Activated effector memory CD4-positive, alpha-beta T cell treated with anti-CD3 and anti-CD28 coated beads, Interleukin-2, amount 50 U/mL, for 16 hours (primary cell): ENCODE measurements around the gene CSHL1.
"Not testable (repeated sequence)": the region's sequence is repeated elsewhere in the genome, so short reads cannot be mapped to it uniquely, and the experiment has no call there.

Experiments used
- DNase-seq: peaks from one replicate; pipeline ENCODE4 v3.0.0-alpha.2; 2020

The CSHL1 gene

GRCh38 chr17:63917646-63918045, 6.6 kb upstream of the CSHL1 start:
- peak; percentile 44 for DNase-seq

GRCh38 chr17:63917206-63917605, 6.1 kb upstream of the CSHL1 start:
- DNase-seq: peak; percentile 10

- DNase-seq: peak; percentile 12
Measured at GRCh38 chr17:63916566-63917185, 5.6 kb upstream of the CSHL1 start.

DNA sequence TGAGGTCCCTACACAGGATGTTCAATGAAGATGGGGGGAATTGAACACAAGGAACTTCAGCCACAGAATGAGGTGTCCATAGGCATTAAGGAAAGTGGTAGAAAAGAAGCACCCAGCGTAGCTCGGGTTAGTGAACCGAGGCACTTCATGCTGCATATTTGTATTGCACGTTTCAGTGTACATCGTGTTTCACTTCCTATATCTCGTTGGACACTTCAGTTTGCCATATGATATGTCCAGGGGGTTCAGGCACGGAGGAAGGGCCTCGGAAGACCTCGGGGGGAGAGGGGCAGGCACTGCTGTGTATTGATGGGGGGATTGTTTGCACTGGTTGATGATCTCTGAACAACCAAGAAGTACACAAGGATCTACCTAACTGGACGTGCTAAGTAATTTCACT, 4.7 kb upstream of the CSHL1 start:
- DNase-seq: peak; percentile 30

DNA sequence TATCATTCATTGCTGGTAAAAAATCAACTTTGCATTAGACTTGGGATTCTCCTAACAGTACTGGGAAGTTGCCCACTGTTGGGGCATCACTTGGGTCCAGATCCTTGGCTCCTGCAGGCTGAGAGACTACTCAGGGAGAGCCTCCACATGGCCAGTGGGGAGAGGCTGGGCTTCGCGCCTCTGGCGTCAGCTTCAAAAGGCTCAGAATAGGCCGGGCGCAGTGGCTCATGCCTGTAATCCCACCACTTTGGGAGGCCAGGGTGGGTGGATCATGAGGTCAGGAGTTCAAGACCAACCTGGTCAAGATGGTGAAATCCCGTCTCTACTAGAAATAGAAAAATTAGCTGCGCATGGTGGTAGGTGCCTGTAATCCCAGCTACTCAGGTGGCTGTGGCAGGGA, 3.4 kb upstream of the CSHL1 start:
- peak; percentile 14 for DNase-seq

GRCh38 chr17:63911657-63912100, 621 bp upstream of the CSHL1 start:
- peak; percentile 85 for DNase-seq

- peak; percentile 51 for DNase-seq
Measured at GRCh38 chr17:63910096-63910495, 962 bp downstream of the CSHL1 start.

GRCh38 chr17:63909586-63909985, 1.5 kb downstream of the CSHL1 start:
- peak; percentile 36 for DNase-seq

DNA sequence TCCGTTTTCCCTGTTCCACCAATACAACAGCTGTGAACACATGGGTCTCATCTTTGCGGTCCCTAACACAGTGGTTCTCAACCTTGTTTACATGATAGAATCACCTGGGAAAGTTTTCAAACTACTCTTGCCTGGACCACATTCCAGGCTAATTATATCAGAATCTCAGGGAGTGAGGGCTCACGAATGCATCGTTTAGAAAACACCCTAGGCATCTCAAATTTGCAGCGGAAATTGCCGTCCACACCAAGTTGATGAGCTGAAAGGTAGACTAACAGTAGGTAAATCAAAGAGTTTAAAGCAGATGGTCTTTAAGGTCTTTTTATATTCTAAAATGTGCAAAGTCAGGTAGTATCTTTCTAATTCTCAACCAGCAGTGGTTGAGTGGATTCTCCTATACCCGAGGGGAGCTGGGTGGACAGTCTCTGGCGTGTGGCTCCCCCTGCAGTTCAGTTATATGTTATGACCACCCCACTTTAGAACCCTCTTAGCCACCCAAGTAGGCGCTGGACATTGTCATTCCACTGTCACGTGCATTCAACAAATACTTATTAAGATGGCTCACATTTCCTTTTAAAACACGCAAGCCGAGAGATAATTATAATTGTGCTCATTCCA, 3.8 kb downstream of the CSHL1 start:
- peak; percentile 64 for DNase-seq

DNA sequence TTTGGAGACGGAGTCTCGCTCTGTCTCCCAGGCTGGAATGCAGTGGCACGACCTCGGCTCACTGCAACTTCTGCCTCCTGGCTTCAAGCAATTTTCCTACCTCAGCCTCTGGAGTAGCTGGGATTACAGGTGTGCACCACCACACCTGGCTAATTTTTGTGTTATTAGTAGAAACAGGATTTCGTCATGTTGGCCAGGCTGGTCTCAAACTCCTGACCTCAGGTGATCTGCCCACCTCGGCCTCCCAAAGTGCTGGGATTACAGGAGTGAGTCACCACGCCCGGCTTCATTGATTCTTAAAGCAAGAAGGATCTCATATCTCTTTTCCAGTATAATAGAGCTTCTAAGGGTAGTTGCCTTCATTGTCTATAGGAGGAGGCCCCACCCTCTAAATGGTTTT, 6.3 kb downstream of the CSHL1 start:
- DNase-seq: not testable (repeated sequence)

GRCh38 chr17:63903787-63904201, 7.3 kb downstream of the CSHL1 start:
- DNase-seq: not testable (repeated sequence)

GRCh38 chr17:63901971-63902370, 9.1 kb downstream of the CSHL1 start:
- peak; percentile 13 for DNase-seq

GRCh38 chr17:63898899-63899798, 11.9 kb downstream of the CSHL1 start:
- DNase-seq: peak; percentile 72

- DNase-seq: peak; percentile 55
Measured at GRCh38 chr17:63896524-63897354, 14.3 kb downstream of the CSHL1 start, which contains the start of gene CSH1. Gene CSH1 (minus strand): TSS chr17:63896574. CDS start chr17:63896511, 63 bp downstream.

GRCh38 chr17:63894821-63895220, 16.2 kb downstream of the CSHL1 start:
- DNase-seq: peak; percentile 13

GRCh38 chr17:63894021-63894420, 17.0 kb downstream of the CSHL1 start:
- not testable (repeated sequence) for DNase-seq

- peak; percentile 12 for DNase-seq
Measured at GRCh38 chr17:63892316-63893037, 18.6 kb downstream of the CSHL1 start.

DNA sequence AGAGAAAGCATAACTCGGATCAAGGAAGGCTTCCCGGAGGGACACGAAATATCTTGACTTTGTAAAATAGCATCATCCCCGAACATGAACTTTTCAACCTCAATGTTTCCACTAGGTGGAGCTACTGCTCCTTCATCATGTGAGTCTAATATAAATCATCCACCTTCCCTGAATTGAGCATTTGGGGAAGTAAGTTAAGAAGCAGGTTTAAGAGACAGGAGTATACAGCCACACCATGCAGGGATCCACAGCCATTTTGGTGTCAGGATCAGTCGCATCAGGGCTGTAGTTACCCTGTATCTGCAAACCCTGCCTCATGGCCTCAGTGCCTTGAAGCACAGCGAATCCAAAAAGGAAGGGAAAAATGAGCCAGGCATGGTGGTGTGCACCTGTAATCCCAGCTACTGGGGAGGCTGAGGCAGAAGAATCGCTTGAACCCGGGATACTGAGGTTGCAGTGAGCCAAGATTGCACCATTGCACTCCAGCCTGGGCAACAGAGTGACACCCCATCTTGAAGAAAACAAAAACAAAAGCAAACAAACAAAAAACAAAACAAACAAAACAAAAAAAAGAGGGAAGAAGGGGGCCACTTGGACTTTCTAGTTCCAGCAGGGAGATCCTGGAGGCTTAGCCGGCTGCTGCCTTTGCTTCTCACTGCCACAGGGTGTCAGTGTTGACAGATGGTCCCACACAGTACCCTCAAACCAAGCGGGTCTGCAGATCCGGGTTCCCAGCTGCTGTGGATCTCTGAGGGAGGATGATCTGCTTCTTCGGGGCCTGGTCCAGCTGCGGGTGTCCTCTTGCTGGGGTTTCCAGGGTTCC, 21.8 kb downstream of the CSHL1 start:
- not testable (repeated sequence) for DNase-seq

GRCh38 chr17:63885119-63885518, 25.9 kb downstream of the CSHL1 start:
- DNase-seq: not testable (repeated sequence)

DNA sequence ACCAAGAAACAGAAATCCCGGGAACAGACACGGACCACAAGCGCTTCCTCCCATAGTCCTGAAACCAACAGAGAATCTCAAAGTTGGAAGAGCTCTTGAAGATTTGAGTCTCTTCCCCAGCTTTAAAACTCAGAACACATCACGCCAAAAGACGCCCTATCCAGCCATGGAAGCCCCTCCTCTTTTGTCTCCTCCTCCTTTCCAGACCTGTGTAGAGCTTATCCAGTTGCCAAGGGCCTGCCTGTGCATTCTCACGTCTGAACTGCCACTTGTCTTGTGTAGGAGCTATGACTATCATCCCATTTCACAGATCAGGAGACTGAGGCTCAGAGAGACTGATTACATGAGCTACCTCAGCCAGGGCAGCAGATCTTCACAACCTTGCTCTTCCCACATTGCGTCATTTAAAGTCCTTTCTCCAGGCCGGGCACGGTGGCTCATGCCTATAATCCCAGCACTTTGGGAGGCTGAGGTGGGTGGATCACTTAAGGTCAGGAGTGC, 28.4 kb downstream of the CSHL1 start:
- not testable (repeated sequence) for DNase-seq
